ENCODE measurements around the gene PEMT. TPM values are rescaled to one million over a fixed set of nuclear protein-coding genes. Genes with fewer than 3 reads are reported as not detected.

PEMT gene
- total RNA-seq, 2 donors from 2014 or later: 15.7 to 22.1 TPM

- ATAC-seq (ENCODE audit: insufficient number of reproducible peaks, low FRiP score, low read depth) (no peak), DNase-seq (ENCODE audit: low spot score) (no peak)
- H3K9me3 ChIP-seq: no peaks in the 10 kb centered on the region
- no peak overlapping the region for H3K27ac ChIP-seq
- H3K36me3 ChIP-seq: no peaks in the 10 kb centered on the region
- H3K4me3 ChIP-seq: no peak overlapping the region
- no peak for TF ChIP-seq CTCF (IDR thresholded peaks at IDR 0.05)
- no peaks in the 10 kb centered on the region for H3K27me3 ChIP-seq (replicated peaks; ENCODE audit: insufficient read depth)
- no peaks in the 10 kb centered on the region for H3K4me1 ChIP-seq (ENCODE audit: control insufficient read depth in 1 of 2, low read depth in 2 of 2)
Measured at GRCh38 chr17:17528696-17529652, 62.5 kb downstream of the PEMT start.

GRCh38 chr17:17527956-17528500 is 63.5 kb downstream of the PEMT start:
- ATAC-seq (ENCODE audit: insufficient number of reproducible peaks, low FRiP score, low read depth) (no peak), DNase-seq (ENCODE audit: low spot score) (no peak)
- no peak for TF ChIP-seq CTCF (IDR thresholded peaks at IDR 0.05)
- Histone ChIP-seq H3K4me1 (ENCODE audit: control insufficient read depth in 1 of 2, low read depth in 2 of 2) (no peaks in the 10 kb centered on the region), H3K9me3 (no peaks in the 10 kb centered on the region), H3K4me3 (no peak overlapping the region), H3K36me3 (no peaks in the 10 kb centered on the region), H3K27ac (no peak overlapping the region), H3K27me3 (replicated peaks; ENCODE audit: insufficient read depth) (no peaks in the 10 kb centered on the region)

DNA sequence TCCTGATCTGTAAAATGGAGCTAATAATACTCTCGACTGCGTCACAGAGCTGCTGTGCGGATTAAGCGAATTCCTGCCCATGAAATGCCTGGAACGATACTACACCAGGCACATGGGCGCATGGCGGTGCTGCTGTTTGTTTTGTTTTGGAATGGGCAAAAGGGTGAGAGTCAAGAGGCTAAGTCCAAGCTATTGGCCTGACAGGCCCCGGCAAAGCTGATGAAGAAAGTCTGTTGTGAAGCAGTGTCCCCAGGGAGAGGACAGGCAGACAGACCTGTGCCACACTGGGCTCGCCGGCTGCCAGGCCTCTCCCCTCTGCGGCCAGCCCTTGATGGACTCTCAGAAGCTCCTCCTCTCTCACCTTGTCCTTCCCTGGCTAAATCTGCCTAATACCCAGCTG is 64.0 kb downstream of the PEMT start:
- Histone ChIP-seq H3K9me3 (no peaks in the 10 kb centered on the region), H3K36me3 (no peaks in the 10 kb centered on the region), H3K4me3 (no peak overlapping the region), H3K4me1 (ENCODE audit: control insufficient read depth in 1 of 2, low read depth in 2 of 2) (no peaks in the 10 kb centered on the region), H3K27me3 (replicated peaks; ENCODE audit: insufficient read depth) (no peaks in the 10 kb centered on the region), H3K27ac (no peak overlapping the region)
- ATAC-seq (ENCODE audit: insufficient number of reproducible peaks, low FRiP score, low read depth) (no peak), DNase-seq (ENCODE audit: low spot score) (no peak)
- TF ChIP-seq CTCF (IDR thresholded peaks at IDR 0.05): no peak

DNA sequence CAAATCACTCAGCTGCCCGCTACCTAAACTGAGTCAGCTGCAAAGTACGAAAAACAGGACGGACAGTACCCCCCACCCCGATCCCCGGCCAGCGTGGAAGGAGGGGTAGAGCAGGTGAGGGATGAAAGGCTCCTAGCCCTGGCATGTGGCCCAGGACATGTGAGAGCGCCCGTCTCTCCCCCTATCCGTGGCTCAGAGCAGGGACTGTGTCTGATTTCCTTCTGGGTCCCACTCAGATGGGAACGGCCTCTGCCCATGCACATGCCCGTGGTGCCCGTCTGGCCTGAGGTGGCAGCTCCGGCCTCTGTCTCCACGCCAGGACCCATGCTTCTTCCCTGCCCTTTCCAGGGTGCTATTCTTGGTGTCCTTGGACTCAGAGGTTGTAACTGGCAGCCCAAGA is 65.1 kb downstream of the PEMT start:
- no peaks in the 10 kb centered on the region for H3K36me3 ChIP-seq
- no peaks in the 10 kb centered on the region for H3K4me1 ChIP-seq (ENCODE audit: control insufficient read depth in 1 of 2, low read depth in 2 of 2)
- H3K27me3 ChIP-seq (replicated peaks; ENCODE audit: insufficient read depth): no peaks in the 10 kb centered on the region
- H3K4me3 ChIP-seq: no peak overlapping the region
- no peak overlapping the region for H3K27ac ChIP-seq
- ATAC-seq (ENCODE audit: insufficient number of reproducible peaks, low FRiP score, low read depth) (no peak), DNase-seq (ENCODE audit: low spot score) (no peak)
- H3K9me3 ChIP-seq: no peaks in the 10 kb centered on the region
- TF ChIP-seq CTCF (IDR thresholded peaks at IDR 0.05): no peak

DNA sequence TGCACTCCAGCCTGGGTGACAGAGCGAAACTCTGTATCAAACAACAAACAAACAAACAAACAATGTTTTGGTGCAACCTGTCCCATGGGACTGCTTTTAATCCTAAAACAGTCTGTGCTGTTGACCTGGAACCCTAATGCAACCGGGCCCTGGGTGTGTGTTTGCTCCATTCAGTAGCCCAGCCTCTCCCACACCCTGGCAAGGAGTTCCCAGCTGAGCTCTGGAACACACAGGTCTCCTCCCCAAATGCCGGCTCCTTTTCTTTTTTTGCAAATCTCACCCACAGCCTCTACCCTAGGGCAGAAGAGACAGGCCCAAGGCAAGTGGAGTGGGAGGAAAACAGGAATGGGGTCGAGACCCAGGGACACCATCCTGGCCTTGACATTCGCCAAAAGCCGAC is 65.6 kb downstream of the PEMT start:
- Histone ChIP-seq H3K9me3 (no peaks in the 10 kb centered on the region), H3K27ac (no peak overlapping the region), H3K4me1 (ENCODE audit: control insufficient read depth in 1 of 2, low read depth in 2 of 2) (no peaks in the 10 kb centered on the region), H3K27me3 (replicated peaks; ENCODE audit: insufficient read depth) (no peaks in the 10 kb centered on the region), H3K4me3 (no peak overlapping the region), H3K36me3 (no peaks in the 10 kb centered on the region)
- TF ChIP-seq CTCF (IDR thresholded peaks at IDR 0.05): no peak
- DNase-seq (ENCODE audit: low spot score) (no peak), ATAC-seq (ENCODE audit: insufficient number of reproducible peaks, low FRiP score, low read depth) (no peak)
